ENCODE measurements around the gene ME1.
"Not testable (repeated sequence)": the region's sequence is repeated elsewhere in the genome, so short reads cannot be mapped to it uniquely, and the experiment has no call there.

Gene ME1

DNA sequence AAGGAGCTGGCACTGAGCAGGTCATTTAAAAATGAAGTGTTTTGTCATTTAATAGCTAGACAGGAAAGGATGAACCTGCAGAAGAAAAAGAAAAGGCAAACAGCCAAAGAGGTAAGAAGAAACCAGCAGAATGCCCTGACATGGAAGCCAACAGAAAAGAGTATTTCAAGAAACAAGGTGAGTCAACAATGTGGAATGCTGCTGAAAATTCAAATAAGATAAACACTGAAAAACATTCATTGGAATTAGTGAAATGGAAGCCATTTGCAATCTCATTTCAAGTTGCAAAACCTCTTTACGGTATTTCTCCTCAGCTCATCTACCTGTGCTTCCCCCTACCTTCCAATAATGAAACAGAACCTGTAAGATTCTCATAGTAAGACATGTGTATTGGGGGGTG is 178.1 kb downstream of the ME1 start:
- no peak for DNase-seq

DNA sequence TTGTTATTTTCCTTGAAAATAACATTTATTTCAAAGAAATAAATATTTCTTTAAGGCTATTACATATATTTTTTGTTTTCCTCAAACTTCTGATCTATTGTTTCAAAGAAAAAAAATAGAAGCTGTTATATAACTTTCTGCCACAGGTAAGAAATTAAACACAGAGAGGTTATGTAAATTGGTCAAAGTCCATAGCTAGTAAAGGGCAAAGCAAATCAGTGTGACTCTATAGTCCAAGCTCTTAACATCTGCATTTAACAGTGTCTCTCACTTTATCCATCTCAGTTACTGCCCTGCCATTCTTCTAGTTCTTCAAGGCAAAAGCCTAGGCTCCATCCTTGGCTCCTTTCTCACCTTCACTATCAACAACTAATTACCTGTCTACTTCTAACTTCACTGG is 180.6 kb downstream of the ME1 start:
- no peak for DNase-seq

DNA sequence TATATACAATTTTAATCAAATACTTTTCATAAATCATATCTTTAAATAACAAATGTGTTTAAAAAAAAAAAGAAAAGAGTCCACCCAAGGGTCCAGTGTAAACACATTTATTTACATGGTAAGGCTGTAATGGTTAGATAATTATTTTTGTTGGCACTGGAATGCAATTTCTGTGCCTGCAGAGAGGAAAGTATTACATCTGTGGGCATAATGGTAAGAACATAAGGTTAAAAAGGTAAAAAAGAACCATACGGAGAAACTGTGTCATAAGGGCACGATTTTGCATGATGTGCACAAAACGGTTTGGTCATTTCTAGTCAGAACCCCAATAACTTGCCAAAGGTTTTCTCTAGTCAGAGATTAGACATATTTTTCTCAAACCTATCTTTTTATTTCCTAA is 183.4 kb downstream of the ME1 start:
- DNase-seq = no peak

DNA sequence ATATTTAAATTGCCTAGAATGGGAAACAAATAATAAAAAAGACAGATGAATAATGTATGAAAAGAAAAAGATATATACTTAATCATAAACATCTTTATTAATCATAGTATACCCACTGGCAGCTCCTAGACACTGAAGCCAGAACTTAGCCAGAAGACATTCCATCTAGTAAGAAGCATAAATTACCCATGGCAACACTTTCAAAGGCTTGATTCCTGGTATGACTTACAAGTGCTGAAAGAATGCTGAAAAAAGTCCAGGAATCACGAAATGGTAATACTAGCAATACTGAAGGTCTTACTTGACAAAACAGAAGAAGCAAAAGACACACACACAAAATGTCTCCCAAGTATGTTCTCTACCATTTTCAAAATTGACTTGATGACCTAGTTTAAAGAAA is 199.7 kb downstream of the ME1 start:
- DNase-seq = no peak

DNA sequence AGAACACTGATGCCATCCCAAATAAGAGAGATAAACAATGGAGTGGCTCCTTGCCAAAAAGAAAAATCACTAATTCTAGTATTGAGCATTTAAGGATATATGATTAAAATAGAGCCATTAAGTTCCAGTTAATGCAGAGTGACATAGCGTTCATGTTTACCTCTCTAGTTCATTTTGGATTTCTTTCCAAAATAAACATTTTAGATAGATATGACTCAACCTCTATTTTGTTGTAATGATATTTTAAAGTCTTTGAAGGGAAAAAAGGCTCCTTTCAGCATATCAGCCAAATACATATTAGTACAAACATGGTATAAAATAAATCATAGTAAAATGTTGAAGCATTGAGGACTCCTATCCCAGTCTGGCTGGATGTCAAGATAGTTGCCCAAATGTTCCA is 204.3 kb downstream of the ME1 start:
- DNase-seq = no peak

DNA sequence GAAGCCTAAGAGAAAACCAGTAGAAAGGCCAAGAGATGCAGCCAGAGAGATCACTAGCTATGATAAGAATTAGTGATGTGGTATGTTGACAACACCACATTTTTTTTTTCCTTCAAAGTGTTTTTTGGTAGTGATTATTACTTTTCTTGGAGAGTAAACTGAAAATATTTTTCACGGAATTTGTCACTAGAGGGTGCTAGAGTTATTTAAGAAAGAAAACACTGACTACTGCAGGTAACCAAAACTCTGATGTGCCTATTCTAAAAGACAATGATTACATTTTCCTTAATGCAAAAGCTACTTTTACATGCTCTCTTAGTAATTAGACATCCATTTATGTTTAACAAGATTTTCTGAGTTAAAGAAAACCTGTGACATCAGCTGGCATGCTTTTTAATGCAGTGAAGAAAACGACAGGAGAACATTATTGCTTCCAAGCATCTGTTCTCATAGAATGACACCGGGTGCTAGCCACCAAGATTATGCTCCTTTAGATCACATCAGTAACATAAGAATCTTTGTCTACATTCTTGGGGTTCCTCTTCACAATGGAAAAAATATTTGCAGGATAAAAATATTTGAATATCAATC is 208.9 kb downstream of the ME1 start:
- peak; percentile 4 to 40 for DNase-seq

DNA sequence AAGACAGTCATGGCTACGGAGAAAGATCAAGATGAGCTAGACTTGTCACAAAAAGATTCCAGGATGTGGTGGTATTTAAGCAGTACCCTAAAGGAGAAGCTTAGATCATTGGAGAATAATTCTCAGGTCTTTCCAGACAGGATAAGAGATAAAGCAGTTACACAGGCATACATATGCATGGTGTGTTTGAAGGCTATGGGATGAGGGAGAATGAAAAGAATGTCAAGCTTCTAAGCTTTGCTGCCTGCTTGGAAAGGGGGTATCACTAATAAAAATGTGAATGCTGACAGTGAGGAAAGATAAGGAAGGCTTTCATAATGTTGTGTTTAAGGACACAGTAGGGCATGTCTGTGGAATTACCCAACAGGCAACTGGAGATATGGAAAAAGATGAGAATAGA is 209.6 kb downstream of the ME1 start:
- DNase-seq = no peak

DNA sequence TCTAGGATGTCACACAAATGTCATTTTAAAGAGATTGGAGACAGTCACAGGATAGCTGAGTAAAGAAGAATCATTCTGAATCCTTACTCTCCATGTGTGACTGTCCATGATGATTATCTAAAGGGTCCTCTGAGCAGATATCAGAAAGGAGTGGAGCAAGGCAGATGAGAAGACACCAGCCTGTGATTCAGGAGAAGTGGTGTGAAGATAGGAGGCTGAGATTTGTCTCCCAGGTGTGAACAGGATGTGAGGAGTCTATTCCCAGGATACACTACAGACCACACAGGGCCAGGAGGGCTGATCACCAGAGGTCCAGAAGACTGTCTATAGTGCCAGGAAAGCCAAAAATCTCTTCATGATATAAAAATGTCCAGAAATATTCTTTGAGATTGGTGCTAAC is 210.7 kb downstream of the ME1 start:
- DNase-seq = no peak

DNA sequence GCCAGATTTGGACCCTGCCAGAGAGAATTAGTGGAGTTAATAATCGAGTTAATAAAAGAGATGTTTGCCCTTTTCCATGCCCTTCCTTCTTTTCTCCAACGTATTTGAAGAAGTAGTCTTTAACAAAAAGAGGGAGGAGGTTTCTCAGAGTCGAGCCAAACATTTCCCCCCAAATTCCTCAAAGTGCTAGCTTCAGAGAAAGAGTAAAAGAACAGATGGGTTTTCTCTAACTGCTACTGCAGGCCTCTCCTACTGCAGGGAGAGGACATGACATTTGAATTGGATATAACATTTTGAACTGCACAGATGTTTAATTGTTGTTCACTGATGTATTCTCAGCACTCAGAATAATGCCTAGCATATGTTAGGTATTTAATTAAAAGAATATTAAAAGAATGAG is 212.2 kb downstream of the ME1 start:
- DNase-seq = no peak

DNA sequence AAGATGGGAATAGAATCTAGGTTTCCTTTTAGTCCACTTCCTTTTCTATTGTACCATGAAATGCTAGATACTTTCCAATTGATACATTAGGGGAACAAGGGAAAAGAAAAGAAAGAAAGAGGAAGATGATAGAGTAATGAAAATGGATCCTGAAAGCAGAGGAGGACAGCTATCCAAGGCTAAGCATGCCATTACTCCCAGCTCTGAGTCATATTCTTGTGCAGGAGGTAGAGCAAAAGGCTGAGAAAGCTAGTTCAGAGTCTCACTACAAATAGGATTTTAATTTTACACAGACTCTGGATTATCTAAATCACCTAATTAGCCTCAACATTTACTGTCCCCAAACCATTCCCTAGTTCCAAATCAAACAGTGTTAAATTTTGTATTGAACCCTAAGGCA is 214.0 kb downstream of the ME1 start:
- no peak for DNase-seq

DNA sequence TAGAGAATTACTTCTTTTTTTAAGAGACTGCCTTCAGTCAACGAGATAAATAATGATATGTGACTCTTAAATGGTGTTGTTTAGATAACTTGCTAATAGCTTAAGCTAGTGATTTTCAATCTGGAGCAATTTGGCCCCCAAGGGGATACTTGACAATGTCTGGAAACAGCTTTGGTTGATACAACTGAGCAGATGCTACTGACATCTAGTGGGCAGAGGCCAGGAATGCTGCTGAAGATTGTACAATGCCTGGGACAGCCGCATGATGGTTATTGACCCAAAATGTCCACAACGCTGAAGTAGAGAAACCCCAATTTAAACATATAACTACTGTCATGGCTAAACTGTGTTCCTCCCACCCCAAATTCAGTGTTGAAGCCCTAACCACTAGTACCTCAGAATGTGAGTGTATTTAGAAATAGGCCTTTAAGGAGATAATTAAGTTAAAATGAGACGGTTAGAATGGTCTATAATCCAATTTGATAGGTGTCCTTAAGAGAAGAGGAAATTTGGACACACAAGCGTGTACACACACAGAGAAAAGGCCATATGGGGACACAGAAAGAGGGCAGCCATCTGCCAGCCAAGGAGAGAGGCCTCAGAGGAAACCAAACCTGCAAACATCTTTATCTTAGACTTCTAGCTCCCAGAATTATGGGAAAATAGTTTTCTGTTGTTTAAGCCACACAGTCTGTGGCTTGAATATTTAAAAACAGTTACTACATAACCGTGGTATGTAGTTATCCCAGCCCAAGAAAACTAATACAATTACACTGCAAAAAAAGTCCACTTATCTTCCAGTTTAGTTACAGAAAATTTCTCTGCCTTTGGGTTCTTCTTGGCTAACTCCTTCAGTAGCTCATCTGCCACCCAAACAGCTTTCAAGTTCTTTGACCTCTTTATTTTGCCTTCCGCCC is 215.5 kb downstream of the ME1 start:
- DNase-seq = peak; percentile 34 to 76

DNA sequence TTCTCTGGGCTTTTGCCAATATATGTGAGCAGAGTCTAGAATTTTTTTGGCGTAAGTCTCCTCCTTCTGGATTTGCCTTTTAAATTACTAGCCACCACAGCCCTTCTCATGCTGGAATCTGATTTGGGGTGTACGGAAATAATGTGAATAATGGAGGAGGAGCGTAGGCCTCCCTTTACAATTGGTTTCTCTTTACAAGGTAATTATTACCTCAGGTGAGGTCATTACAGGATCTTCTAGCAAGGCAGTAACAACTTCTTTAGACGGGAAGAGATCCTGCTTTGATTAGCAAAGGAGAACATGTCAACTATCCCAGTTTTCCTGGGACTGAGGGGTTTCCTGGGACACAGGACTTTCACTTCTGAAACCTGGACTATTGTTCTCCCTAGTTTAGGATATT is 228.8 kb downstream of the ME1 start:
- no peak for DNase-seq

DNA sequence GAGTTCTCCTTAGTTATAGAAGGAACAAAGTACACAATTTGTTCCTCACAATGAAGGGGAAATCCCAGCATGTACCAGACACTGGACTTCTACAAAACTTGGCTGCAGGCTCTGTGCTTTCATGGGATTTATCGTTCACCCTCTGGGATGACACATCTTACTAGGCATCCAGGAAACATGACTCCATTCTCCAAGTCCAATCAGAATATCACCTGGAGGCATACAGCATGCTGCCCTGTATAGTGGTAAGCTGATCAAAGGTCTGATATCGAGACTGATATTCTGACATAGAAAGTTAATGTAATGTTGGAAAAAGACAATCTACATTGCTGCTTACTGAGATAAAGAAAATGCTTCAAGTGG is 231.0 kb downstream of the ME1 start:
- DNase-seq = no peak

DNA sequence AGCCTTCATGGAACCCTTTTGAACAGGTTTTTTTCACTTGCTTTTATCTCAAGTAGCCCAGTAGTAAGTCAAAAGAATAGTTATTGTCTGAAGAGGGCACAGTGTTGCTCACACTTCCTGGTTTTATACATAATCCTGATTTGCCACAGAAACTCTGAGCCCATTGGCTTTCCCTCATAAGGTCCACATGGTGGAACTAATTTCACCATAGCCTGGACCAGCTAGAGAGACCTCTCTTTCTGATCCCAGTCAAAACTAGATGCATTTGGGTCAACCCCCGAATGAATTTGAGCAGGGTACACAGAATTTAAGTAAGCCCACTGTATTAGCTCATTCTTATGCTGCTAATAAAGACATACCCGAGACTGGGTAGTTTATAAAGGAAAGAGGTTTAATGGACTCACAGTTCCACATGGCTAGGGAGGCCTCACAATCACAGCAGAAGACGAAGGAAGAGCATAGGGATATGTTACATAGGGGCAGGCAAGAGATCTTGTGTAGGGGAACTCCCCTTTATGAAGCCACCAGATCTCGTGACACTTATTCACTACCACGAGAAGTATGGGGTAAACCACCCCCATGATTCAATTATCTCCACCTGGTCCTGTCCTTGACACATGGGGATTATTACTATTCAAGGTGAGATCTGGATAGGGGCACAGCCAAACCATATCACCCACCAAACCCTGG is 231.5 kb downstream of the ME1 start:
- no peak for DNase-seq

DNA sequence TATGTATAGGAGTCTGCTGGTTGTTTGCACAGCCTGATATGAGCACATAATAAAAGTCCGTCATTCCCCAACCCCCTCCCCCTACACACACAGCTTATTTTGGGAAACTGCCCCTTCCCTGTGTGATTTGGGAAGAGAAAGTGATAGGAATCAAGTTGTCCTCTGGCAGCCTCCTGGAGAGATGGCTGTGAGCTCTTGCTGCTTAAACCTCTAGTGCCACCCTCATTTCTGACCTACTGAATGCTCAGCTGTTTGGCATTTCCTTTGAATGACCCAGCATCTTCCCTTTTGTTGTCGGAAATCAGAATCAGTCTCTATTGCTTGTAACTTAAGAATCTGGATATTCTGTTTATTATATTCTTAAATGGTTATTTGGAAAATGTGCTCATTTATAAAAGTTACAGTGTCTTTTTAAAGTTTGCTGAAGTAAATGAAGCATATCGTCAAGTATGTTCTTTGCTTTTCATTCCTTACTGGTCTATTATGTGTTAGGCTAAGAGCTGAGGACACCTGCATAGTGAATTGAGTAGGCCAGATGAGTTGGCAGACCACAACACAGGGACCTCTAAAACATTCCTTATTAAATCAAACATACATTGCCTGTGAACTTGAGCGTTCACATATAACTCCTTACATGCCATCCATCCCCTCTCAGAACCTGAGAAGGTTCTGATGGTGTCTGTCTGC is 232.2 kb downstream of the ME1 start:
- DNase-seq = no peak

DNA sequence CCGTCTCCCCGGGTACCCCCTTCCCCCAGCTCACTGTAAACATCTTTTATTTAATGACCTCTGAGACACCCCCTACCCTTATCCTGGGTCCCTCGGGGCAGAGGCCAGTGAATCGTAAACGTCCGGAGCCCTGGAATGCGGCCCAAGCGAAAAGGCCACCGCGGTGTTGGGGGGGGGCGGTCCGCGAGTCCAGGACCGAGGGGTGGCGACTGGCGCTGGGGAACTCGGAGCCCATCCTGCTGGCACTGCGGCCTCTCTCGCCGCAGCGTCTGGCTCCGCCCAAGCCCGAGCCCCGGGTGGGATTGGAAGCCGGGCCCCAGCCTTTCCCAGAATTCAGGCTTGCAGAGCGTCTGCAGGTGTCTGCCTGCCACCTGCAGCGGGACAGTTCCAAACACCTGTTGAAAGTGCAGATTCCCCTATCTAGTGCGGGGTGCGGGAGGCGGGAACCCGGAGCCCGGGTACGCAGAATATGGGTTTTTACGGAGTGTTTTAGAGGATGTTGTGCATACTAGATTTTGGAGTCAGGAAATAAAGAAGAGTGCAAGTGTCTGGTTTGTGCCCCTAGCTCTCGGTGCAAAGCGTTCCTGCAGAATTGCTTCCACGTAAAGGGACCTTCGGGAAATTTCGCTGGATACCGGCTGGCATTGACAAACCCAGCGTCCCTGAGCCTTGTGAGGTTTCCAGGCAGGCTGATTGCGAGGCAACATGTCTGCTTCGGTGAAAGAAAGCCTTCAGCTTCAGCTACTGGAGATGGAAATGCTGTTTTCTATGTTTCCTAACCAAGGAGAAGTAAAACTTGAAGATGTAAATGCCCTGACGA is 236.9 kb downstream of the ME1 start:
- DNase-seq = peak in 1 of 2 experiments; percentile 5

DNA sequence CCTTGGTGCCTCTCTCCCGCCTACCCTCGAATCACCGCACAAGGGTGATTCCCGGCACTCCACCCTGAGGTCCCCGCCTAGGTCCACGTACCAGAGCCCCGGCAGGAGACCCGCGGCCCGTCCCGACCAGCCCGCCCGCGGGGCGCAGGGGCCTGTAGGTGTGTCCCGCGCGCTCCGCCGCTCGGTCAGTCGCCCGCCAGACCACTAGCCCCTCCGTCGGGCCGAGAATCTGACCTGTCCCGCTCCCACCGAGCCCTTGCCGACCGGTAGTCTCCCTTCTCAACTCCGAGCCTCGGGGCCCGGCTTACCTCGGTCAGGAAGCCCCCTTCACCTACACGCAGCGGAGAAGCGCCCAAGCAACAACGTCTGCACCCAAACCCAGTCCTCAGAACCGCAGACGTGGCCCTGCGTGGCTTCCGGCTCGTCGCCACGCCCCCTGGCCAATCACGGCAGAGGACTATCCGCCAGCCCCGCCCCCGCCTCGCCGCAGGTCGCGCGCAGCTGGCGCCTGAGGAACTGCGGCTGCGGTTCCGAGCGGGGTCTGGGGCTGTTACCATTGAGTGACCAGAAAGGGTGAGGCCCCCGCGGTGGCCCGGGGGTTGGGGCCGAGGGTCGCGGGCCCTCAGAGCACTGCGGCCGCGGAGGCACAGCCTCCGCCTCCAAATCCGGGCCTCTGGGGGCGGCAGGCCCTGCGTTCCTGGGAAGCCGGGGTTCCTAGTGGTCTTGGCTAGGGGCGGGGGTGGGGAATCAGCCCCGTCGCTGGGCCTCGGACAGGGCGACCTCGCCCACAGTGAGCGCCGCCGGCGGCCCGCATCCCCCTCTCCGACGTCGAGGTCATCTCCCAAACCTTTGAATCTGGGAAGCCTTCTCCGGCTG is 237.7 kb downstream of the ME1 start, which contains the start of the genes PGM3 and RWDD2A:
Gene PGM3, minus strand, starts transcription at position 395 of the 876 bp plus-strand sequence. CDS start 2,253 bp downstream, outside the sequence.
Gene RWDD2A, plus strand, starts transcription at position 487 of the 876 bp plus-strand sequence. CDS start 1,095 bp downstream, outside the sequence.
- DNase-seq = peak; percentile 62 to 79

DNA sequence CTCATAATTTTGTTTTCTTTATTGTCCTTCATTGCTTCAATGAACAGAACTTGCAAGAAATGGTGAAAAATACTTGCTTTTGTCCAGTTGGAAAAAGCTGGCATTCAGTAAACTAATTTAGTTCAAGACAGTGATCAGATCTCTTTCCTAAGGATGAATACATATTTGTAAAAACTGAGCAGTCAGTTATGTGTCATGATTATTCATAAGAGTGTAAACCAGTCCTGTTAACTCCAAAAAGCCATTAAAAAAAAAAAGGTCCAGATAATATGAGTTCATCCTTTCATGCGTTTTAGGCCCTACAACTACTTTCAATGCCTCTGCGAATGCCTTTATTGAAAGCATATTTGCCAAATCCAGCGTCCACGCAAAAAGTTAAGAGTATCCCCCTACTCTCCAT is 238.4 kb downstream of the ME1 start:
- no peak for DNase-seq

DNA sequence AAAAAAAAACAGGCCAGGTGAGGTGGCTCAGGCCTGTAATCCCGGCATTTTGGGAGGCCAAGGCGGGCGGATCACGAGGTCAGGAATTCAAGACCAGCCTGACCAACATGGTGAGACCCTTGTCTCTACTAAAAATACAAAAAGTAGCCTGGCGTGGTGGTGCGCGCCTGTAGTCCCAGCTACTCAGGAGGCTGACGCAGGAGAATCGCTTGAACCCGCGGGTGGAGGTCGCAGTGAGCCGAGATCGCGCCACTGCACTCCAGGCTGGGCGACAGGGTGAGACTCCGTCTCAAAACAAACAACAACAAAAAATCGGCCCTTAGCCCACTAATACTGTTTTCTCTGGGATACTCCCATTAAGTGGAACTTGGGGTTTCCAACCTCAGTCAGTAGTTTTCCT is 238.9 kb downstream of the ME1 start:
- DNase-seq = not testable (repeated sequence)

DNA sequence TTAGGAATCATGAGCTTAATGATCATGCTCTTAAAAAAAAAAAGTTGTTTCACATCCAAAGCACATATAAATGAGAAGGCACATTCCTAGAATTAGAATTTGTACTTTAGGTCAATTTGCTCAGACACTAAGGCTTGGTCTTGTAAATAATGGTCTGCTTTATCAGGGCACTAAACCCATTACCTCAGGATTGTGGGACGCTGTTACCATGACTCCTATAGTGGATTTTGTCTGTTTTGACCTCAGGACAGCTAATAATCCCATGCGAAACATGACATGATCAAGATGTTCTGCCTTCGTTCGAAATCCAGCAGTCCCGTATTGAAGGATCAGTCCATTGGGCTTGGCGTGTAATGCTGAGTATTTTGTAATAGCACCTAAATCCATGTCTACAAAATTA is 240.2 kb downstream of the ME1 start:
- DNase-seq = no peak

DNA sequence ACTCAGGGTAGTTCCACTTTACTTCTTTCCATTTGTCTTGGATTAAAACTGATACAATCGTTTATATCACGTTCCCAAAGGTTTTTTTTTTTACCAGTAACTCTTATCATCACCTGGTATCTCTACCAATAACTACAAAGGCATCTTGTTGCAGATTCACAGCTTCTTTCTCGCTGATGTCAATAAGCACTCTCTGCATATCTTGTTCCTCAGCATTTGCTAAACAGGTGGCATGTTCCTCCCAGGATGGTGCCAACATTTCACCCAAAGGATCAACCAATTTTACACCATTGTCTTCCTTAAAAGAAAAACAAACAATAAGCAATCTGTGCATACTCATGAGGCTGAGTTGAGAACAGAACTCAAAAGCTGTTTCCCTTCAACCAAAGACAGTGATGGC is 242.3 kb downstream of the ME1 start:
- DNase-seq = no peak
